GM18870 (cell line): ENCODE measurements around the gene NDUFA13.
"Not testable (repeated sequence)": the region's sequence is repeated elsewhere in the genome, so short reads cannot be mapped to it uniquely, and the experiment has no call there.

Experiments used
- ATAC-seq: cut with Tn5 transposase; IDR thresholded peaks from one replicate; pipeline ENCODE4 v1.9.1; 2021; ENCODE audit warnings: moderate library complexity; ENCODE audit not compliant: unreplicated experiment

The NDUFA13 gene

GRCh38 chr19:19515642-19516519, at the start of gene NDUFA13:
Gene NDUFA13 (plus strand): TSS chr19:19516225. CDS start chr19:19516239, 14 bp downstream.
- ATAC-seq = peak; percentile 86

- ATAC-seq = no peak
These were observed 47.5 kb upstream of the NDUFA13 start for GRCh38 chr19:19468424-19469050.

GRCh38 chr19:19470579-19470978, 45.4 kb upstream of the NDUFA13 start:
- ATAC-seq = no peak

- ATAC-seq = no peak
These were observed 44.3 kb upstream of the NDUFA13 start for GRCh38 chr19:19471682-19472081.

- ATAC-seq = not testable (repeated sequence)
These were observed 43.9 kb upstream of the NDUFA13 start for GRCh38 chr19:19472106-19472505.

GRCh38 chr19:19475015-19475765, 40.8 kb upstream of the NDUFA13 start:
- ATAC-seq = no peak

GRCh38 chr19:19475849-19476828, 39.9 kb upstream of the NDUFA13 start:
- no peak for ATAC-seq

GRCh38 chr19:19477705-19478383, 38.2 kb upstream of the NDUFA13 start:
- no peak for ATAC-seq

GRCh38 chr19:19480688-19481087, 35.3 kb upstream of the NDUFA13 start:
- ATAC-seq = no peak

- no peak for ATAC-seq
These were observed 33.0 kb upstream of the NDUFA13 start for GRCh38 chr19:19482809-19483596.

- ATAC-seq = no peak
These were observed 30.6 kb upstream of the NDUFA13 start for GRCh38 chr19:19485161-19485997.

- ATAC-seq = no peak
These were observed 30.1 kb upstream of the NDUFA13 start for GRCh38 chr19:19485998-19486290.

GRCh38 chr19:19486343-19487076, 29.5 kb upstream of the NDUFA13 start:
- ATAC-seq = no peak

- ATAC-seq = no peak
These were observed 28.7 kb upstream of the NDUFA13 start for GRCh38 chr19:19487077-19487949.

- ATAC-seq = no peak
These were observed 27.8 kb upstream of the NDUFA13 start for GRCh38 chr19:19487950-19488874.
